Neutrophil (primary cell): ENCODE data around the gene TMED4.

Source experiments
- H3K27ac ChIP-seq: fragments of 200-600 bp; sonication (generic); 2 replicates; pipeline ENCODE4 v1.5.1; 2016; ENCODE audit warnings: mild to moderate bottlenecking, moderate library complexity
- H3K27me3 ChIP-seq: fragments of 200-600 bp; sonication (generic); 2 replicates; pipeline ENCODE4 v1.6.0; 2016; ENCODE audit warnings: mild to moderate bottlenecking
- H3K36me3 ChIP-seq: fragments of 200-600 bp; sonication (generic); 2 replicates; pipeline ENCODE4 v1.5.1; 2017
- H3K4me1 ChIP-seq, 2 experiments: fragments of 200-600 bp in 1 of 2; sonication (generic) in 1 of 2; 1 replicate in 1 of 2; 2 replicates in 1 of 2; pipeline versions ENCODE4 v1.5.1 to v1.6.1; 2013 to 2016; ENCODE audit warnings: low read depth in 1 of 2, low read length in 1 of 2, mild to moderate bottlenecking in 1 of 2, moderate library complexity in 1 of 2; ENCODE audit not compliant: control insufficient read depth in 1 of 2, insufficient read depth in 1 of 2
- H3K4me3 ChIP-seq, 2 experiments: fragments of 200-600 bp in 1 of 2; sonication (generic) in 1 of 2; 1 replicate in 1 of 2; 2 replicates in 1 of 2; pipeline ENCODE4 v1.5.1; 2013 to 2016; ENCODE audit warnings: low read depth in 1 of 2, low read length in 1 of 2, mild to moderate bottlenecking in 1 of 2, moderate library complexity in 1 of 2
- H3K9me3 ChIP-seq: fragments of 200-600 bp; sonication (generic); 2 replicates; pipeline ENCODE4 v1.5.1; 2016
- CTCF ChIP-seq: fragments of 200-600 bp; sonication (generic); IDR thresholded peaks from 2 replicates; pipeline ENCODE4 v1.5.1; 2016; ENCODE audit warnings: antibody characterized with exemption

The TMED4 gene

GRCh38 chr7:44541876-44542610 lies 40.0 kb downstream of the TMED4 start:
- Histone ChIP-seq H3K4me1 (no peaks in the 10 kb centered on the region), H3K36me3 (no peaks in the 10 kb centered on the region), H3K27ac (no peak overlapping the region), H3K9me3 (no peaks in the 10 kb centered on the region), H3K27me3 (no peaks in the 10 kb centered on the region), H3K4me3 (no peak overlapping the region)
- no peak for TF ChIP-seq CTCF

GRCh38 chr7:44541028-44541869 lies 40.8 kb downstream of the TMED4 start, which contains the start of gene NPC1L1:
Gene NPC1L1, minus strand, starts transcription at chr7:44541330. Its CDS starts 71 bp downstream, at chr7:44541259.
- no peak for TF ChIP-seq CTCF

GRCh38 chr7:44540592-44541027 lies 41.4 kb downstream of the TMED4 start:
- Histone ChIP-seq H3K9me3 (no peaks in the 10 kb centered on the region), H3K4me3 (no peak overlapping the region), H3K4me1 (no peaks in the 10 kb centered on the region), H3K36me3 (no peaks in the 10 kb centered on the region), H3K27me3 (no peaks in the 10 kb centered on the region), H3K27ac (no peak overlapping the region)
- no peak for TF ChIP-seq CTCF

More at GRCh38 chr7:44541028-44541869, 40.8 kb downstream of the TMED4 start, which contains the start of gene NPC1L1:
- no peaks in the 10 kb centered on the region for H3K4me1 ChIP-seq
- no peaks in the 10 kb centered on the region for H3K36me3 ChIP-seq
- no peaks in the 10 kb centered on the region for H3K27me3 ChIP-seq
- no peak within 1 kb of the TSS for H3K27ac ChIP-seq
- no peaks in the 10 kb centered on the region for H3K9me3 ChIP-seq
- no peak within 1 kb of the TSS for H3K4me3 ChIP-seq

- TF ChIP-seq CTCF, result no peak
- Histone ChIP-seq H3K4me1 (no peaks in the 10 kb centered on the region), H3K27ac (no peak overlapping the region), H3K4me3 (no peak overlapping the region), H3K36me3 (no peaks in the 10 kb centered on the region), H3K9me3 (no peaks in the 10 kb centered on the region), H3K27me3 (no peaks in the 10 kb centered on the region)
Measured at GRCh38 chr7:44539669-44540506, 42.1 kb downstream of the TMED4 start.
